Activated naive CD8-positive, alpha-beta T cell treated with anti-CD3 and anti-CD28 coated beads, Interleukin-2, amount 10 ng/mL, durations not matched to agents 7 days and 5 days (primary cell): Measurements from ENCODE around the gene NUP93. TPM values are rescaled to one million over a fixed set of nuclear protein-coding genes. Genes with fewer than 3 reads are reported as not detected.
"Not testable (repeated sequence)": the region's sequence is repeated elsewhere in the genome, so short reads cannot be mapped to it uniquely, and the experiment has no call there.

Experiments
- ATAC-seq: fragments of 150-1000 bp; cut with Tn5 transposase; one replicate; pipeline ENCODE4 v1.10.0; 2021; ENCODE audit warnings: low read depth, moderate library complexity
- POLR2A ChIA-PET: fragments of 350-600 bp; sonication (Branson Sonifier 250); formaldehyde crosslinking; loops from one replicate; lab custom pipeline; 2021; ENCODE audit warnings: antibody characterized with exemption; lab: Charles Lee
- DNase-seq: peaks from one replicate; pipeline ENCODE4 v3.0.0; 2021
- H3K27ac Mint-ChIP-seq: one replicate; pipeline ENCODE4 v1.8.0; 2022; ENCODE audit warnings: mild to moderate bottlenecking, mixed read lengths
- H3K27me3 Mint-ChIP-seq: one replicate; pipeline ENCODE4 v1.8.0; 2022; ENCODE audit warnings: mild to moderate bottlenecking, moderate library complexity, mixed read lengths
- H3K36me3 Mint-ChIP-seq: one replicate; pipeline ENCODE4 v1.8.0; 2021; ENCODE audit warnings: mild to moderate bottlenecking, mixed read lengths
- H3K4me1 Mint-ChIP-seq: one replicate; pipeline ENCODE4 v1.8.0; 2021; ENCODE audit warnings: mixed read lengths
- H3K4me3 Mint-ChIP-seq: one replicate; pipeline ENCODE4 v1.8.0; 2022; ENCODE audit warnings: mild to moderate bottlenecking, moderate library complexity, mixed read lengths
- H3K9me3 Mint-ChIP-seq: one replicate; pipeline ENCODE4 v1.8.0; 2021; ENCODE audit warnings: mixed read lengths
- total RNA-seq, 2 experiments: library from RNA; stranded (reverse); gene quantifications; one replicate each; pipeline ENCODE4 v1.2.3, GENCODE V29; 2021

The NUP93 gene
- total RNA-seq, 2 experiments from 2014 or later: 89.5 to 92.5 TPM

DNA sequence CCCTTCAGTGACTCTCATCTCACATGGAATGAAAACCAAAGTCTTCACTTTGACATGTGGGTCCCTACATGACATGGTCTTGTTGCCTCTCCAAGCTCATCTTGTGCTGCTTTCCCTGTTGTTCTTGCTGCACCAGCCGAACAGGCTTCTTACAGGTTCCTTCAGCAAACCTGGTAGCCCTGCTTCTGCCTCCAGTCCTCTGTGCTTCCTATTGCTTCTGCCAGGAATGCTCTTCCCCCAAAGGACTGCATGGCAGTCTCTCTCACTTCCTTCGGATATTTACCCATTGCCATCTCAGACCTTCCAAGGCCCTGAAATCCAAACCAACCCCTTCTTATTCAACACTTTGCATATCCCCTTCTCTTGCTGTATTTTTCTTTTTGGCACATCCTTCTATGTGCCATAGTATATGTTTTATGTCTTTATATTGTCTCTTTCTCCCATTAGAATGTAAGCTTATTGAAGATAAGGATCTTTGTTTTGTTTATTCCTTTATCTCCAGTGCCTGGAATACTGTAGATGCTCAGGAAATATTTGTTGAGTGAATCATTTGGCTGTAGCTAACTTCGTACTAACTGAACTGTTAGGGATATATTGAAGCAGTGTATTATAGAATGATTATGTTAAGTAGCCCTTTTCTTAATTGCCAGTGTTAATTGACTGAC, 77.2 kb downstream of the NUP93 start:
- Mint-ChIP-seq H3K9me3 (no peaks in the 10 kb centered on the region), H3K4me3 (no peak overlapping the region), H3K27me3 (no peaks in the 10 kb centered on the region), H3K4me1 (no peaks in the 10 kb centered on the region), H3K36me3 (peaks cover 27% of the 10 kb centered on the region), H3K27ac (no peak overlapping the region)
- POLR2A ChIA-PET: no interaction called here
- ATAC-seq (no peak), DNase-seq (no peak)

DNA sequence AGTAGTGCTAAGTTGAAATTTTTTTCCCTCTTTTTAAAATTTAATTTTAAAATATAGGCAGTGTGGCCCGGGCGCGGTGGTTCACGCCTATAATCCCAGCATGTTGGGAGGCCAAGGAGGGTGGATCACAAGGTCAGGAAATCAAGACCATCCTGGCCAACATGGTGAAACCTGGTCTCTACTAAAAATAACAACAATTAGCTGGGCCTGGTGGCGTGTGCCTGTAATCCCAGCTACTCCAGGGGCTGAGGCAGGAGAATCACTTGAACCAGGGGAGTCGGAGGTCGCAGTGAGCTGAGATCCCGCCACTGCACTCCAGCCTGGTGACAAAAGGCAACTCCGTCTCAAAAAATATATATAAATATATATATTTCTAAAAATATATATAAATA, 77.7 kb downstream of the NUP93 start:
- POLR2A ChIA-PET, H3K4me3 Mint-ChIP-seq, H3K9me3 Mint-ChIP-seq, DNase-seq, H3K27ac Mint-ChIP-seq, H3K4me1 Mint-ChIP-seq, H3K27me3 Mint-ChIP-seq, ATAC-seq: not testable (repeated sequence)
- peaks cover 25% of the 10 kb centered on the region for H3K36me3 Mint-ChIP-seq

DNA sequence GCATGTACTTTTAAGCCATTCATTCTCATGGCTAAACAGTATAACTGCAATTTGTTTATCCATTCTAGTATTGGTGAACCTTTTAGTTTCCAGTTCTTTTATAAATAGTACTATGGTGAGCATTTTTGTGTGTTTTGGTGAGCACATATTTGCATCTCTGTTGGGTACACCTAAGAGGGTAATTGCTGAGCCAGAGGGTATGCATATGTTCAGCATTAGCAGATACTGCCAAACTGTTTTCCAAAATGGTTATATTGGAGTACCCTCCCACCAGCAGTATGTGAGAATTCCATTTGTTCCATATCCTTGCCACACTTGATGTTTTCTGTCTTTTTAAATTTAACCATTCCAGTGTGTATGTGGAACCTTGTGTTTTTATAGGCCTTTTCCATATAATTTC, 81.0 kb downstream of the NUP93 start:
- Mint-ChIP-seq H3K36me3 (peaks cover 12% of the 10 kb centered on the region), H3K9me3 (no peaks in the 10 kb centered on the region), H3K27ac (no peak overlapping the region), H3K4me1 (no peaks in the 10 kb centered on the region), H3K4me3 (no peak overlapping the region), H3K27me3 (no peaks in the 10 kb centered on the region)
- POLR2A ChIA-PET: no interaction called here
- DNase-seq (no peak), ATAC-seq (no peak)

DNA sequence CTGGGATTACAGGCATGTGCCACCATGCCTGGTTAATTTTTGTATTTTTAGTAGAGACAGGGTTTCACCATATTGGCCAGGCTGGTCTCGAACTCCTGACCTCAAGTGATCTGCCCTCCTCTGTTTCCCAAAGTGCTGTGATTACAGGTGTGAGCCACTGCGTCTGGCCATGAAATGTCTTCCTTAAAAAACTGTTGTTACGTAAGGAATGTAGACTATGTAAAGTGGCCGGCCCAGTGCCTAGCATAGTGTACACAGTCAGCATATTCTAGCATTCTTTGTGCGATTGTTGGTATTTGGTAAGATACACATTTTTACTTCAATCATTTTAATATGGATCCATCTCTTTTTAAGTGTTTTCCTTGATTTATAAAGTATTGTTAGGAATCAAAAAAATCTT, 81.7 kb downstream of the NUP93 start:
- H3K27ac Mint-ChIP-seq, H3K9me3 Mint-ChIP-seq: not testable (repeated sequence)

DNA sequence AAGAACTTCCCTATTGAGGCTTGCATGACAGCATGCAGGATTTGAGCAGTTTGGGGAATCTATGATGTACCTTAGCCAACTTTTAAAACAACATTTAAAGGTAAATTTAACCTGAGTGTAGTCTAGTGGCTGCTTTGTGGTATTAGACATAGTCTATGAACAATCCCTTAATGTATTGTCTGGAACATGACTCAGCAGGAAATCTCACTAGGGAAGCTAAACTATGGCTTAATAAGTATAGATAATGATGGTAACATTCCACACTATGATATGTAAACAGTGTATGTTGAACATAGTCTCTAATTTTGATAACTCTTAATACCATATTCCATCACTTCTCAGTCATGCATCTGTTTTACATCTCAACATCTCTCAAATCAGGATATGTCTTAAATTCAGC, 83.0 kb downstream of the NUP93 start:
- H3K4me1 Mint-ChIP-seq: no peaks in the 10 kb centered on the region
- no peak overlapping the region for H3K4me3 Mint-ChIP-seq
- H3K27ac Mint-ChIP-seq: no peak overlapping the region
- H3K27me3 Mint-ChIP-seq: no peaks in the 10 kb centered on the region
- POLR2A ChIA-PET: no interaction called here
- ATAC-seq (no peak), DNase-seq (no peak)
- no peaks in the 10 kb centered on the region for H3K9me3 Mint-ChIP-seq
- H3K36me3 Mint-ChIP-seq: peaks cover 2% of the 10 kb centered on the region

More for the DNA sequence above, 81.7 kb downstream of the NUP93 start:
- H3K4me1 Mint-ChIP-seq, DNase-seq, POLR2A ChIA-PET, H3K4me3 Mint-ChIP-seq, H3K27me3 Mint-ChIP-seq, ATAC-seq, H3K36me3 Mint-ChIP-seq: not testable (repeated sequence)

DNA sequence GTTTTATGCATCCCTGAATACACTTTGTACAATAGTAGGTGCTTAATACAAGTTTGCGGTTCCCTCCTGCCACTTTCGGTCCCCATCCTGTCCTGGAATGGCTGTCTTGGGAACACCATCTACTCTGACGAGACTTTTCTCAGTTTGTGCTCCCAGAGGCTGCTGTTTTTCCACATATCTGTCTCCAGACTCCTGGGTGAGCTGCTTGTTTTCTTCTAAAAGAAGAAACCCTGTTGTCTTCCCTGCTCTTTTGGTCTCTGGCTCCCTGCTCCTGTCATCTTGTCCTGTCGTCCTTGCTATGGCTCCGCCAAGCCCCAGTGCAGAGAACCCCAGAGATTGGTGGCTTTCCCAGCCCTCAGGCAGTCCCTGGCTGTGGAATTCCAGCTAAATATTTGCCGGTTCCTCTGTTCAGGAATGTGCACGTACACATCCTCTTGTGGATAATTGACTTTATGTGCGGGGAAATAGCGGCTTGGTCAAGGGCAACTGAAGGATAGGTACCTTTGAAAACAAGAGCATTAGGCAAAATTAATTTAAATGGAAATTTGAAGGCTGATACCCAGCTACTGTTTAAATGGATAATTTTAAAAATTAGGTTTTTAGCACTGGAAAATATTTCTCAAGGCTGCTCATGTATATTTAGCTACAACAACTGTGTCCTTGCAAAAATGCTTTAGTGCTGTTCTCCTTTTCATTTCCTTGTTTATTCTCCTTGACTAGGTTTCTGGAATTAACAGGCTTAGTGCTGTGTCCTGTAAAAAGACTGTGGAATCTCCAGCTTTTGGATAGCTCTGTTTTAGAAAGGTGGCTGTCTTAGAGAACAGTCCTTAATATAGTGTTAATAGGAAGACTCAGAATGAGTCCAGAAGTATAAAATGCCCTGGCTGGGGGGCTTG, 84.9 kb downstream of the NUP93 start:
- H3K4me1 Mint-ChIP-seq: no peaks in the 10 kb centered on the region

DNA sequence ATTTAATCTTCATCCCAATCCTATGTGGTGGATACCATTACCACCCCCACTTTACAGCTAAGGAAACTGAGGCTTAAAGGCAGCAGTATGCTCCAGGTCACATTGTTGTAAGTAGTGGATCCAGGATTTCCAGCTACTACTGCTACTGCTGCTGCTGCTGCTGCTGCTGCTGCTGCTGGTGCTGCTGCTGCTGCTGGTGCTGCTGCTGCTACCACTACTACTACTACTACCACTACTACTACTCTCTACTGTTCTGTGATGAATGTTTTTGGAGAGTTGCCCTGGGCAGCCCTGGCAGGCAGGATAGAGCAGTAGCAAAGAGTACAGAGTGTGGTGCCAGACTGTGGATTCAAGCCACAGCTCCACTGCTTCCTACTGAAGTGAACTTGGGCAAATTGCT, 85.8 kb downstream of the NUP93 start:
- Mint-ChIP-seq H3K4me1 (no peaks in the 10 kb centered on the region), H3K4me3 (no peak overlapping the region), H3K36me3 (peaks cover 4% of the 10 kb centered on the region), H3K27ac (no peak overlapping the region), H3K27me3 (no peaks in the 10 kb centered on the region), H3K9me3 (no peaks in the 10 kb centered on the region)
- DNase-seq (no peak), ATAC-seq (no peak)
- POLR2A ChIA-PET: no interaction called here

More for the DNA sequence above, 84.9 kb downstream of the NUP93 start:
- POLR2A ChIA-PET: no interaction called here
- H3K27ac Mint-ChIP-seq: no peak overlapping the region
- H3K27me3 Mint-ChIP-seq: no peaks in the 10 kb centered on the region
- no peaks in the 10 kb centered on the region for H3K9me3 Mint-ChIP-seq
- no peak for ATAC-seq
- no peak for DNase-seq
- no peak overlapping the region for H3K4me3 Mint-ChIP-seq
- peaks cover 2% of the 10 kb centered on the region for H3K36me3 Mint-ChIP-seq

DNA sequence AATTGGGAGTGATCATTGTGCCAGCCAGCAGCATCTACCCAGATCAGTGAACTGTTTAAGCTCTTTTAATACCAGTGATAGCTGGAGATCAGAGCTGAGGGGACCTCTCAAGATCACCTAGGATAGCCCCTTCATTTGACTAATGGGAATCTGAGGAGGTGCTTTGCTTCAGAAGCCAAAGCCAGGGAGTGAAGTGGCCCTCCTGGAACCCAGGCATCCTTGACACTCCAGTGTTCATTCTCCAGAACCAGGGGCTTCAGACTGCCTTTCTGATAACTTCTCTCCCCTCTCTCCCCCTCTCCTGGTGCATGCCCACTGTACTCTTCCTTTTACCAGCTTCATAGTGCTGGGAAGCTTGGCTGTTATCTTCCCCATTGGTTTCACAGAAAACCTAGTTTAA, 87.1 kb downstream of the NUP93 start:
- Mint-ChIP-seq H3K27me3 (no peaks in the 10 kb centered on the region), H3K4me1 (no peaks in the 10 kb centered on the region), H3K4me3 (no peak overlapping the region), H3K9me3 (no peaks in the 10 kb centered on the region), H3K27ac (no peak overlapping the region), H3K36me3 (peaks cover 6% of the 10 kb centered on the region)
- POLR2A ChIA-PET: no interaction called here
- DNase-seq (no peak), ATAC-seq (no peak)

DNA sequence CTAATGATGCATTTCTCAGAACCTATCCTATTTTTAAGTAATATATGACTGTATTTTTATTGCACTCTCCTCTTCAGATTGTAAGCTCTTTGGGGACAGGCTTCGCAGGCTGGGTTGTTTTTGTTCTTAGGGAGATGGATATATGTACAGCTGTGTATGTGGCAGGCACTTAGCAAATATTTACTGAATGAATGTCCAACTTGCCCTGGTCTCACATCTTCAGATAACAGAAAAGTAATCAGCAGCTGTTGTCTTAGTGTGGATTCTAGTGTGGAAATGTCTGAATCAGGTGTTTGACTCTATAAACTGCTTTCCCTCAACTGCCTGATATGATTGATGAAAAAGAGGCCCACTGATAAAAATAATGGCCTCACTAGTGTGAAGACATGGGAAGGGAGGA, 88.0 kb downstream of the NUP93 start:
- no peak overlapping the region for H3K4me3 Mint-ChIP-seq
- no peaks in the 10 kb centered on the region for H3K27me3 Mint-ChIP-seq
- no peak overlapping the region for H3K27ac Mint-ChIP-seq
- H3K4me1 Mint-ChIP-seq: no peaks in the 10 kb centered on the region
- POLR2A ChIA-PET: no interaction called here
- H3K36me3 Mint-ChIP-seq: peaks cover 6% of the 10 kb centered on the region
- no peak for DNase-seq
- H3K9me3 Mint-ChIP-seq: no peaks in the 10 kb centered on the region
- ATAC-seq: no peak

DNA sequence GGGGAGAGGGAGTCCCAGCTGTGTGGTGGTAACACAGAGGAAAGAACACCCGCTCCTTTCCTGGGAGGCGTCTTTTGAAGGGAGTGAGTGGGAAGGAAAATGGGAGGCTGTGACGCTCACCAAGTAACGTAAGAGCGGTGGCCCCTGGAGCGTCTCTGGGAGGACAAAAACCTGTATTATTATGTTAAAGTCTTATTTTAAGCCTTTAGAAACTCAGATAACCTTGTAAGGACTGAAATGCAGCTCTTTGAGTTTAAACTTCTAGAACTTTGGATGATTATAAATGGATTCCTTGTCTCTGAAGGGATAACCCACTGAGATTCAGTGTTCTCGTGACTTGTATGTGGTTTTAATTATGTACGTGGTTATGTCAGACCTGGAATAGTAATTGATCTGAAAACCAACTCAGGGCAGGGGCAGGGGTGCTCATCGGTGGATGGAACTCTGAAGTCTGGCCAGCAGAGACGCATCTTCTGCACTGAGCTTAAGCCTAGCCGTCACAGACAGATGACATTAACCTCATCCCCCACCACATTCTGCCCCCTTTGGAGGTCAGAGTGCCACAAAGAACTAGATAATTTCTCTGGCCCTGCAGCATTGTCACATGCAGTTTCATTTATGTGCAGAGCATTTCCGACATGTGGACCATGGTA, 93.3 kb downstream of the NUP93 start:
- no peak for DNase-seq
- Mint-ChIP-seq H3K27ac (no peak overlapping the region), H3K4me1 (peaks cover 3% of the 10 kb centered on the region), H3K4me3 (no peak overlapping the region), H3K27me3 (no peaks in the 10 kb centered on the region), H3K36me3 (peaks cover 13% of the 10 kb centered on the region), H3K9me3 (no peaks in the 10 kb centered on the region)
- POLR2A ChIA-PET: interaction anchor here (0.7 kb wide), 1 partner anchor 346 kb away, joined by 3 read pairs; no protein-coding TSS in a partner anchor
- no peak for ATAC-seq

DNA sequence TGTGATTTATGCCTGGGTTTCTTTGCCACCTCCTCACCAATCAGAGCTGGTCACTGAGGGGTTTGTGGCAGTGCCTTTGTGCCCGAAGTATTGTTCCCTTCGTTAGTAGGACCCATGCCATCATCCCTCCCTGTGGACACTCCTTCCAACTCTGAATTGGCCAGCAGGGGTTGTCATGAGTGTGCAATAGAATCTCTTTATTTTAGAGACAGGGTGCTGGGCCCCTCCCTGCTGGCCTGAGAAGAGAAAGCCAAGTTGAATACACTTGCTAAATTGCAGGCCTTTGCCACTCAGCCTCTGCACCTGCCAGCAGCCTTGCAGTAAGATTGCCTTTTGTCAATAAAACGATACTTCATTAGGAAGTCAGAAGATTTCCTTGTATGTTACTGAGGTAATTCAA, 94.4 kb downstream of the NUP93 start:
- H3K27me3 Mint-ChIP-seq: no peaks in the 10 kb centered on the region
- POLR2A ChIA-PET: interaction anchor here (0.6 to 0.7 kb wide), 2 partner anchors 31 to 90 kb away, joined by 3 read pairs; no protein-coding TSS in a partner anchor
- no peak overlapping the region for H3K4me3 Mint-ChIP-seq
- H3K27ac Mint-ChIP-seq: no peak overlapping the region
- ATAC-seq: no peak
- peaks cover 3% of the 10 kb centered on the region for H3K4me1 Mint-ChIP-seq
- no peaks in the 10 kb centered on the region for H3K9me3 Mint-ChIP-seq
- H3K36me3 Mint-ChIP-seq: peaks cover 13% of the 10 kb centered on the region
- no peak for DNase-seq

DNA sequence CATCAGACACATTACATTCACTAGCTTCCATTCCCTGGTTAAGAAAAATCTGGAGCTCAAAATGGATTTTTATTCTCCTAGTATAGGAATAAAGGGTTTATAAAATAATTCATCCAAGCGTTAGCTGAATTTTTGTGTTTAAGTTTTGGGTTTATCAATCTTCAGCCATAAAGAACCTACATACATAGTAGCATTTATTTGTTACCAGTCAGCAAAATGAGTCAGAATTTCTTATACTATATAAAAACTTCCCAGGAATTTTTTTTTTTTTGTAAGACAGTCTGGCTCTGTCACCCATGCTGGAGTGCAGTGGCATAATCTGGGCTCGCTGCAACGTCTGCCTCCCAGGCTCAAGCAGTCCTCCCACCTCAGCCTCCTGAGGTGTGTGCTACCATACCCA, 94.9 kb downstream of the NUP93 start:
- POLR2A ChIA-PET: interaction anchor here (0.6 to 0.7 kb wide), 2 partner anchors 30 to 90 kb away, joined by 3 read pairs; no protein-coding TSS in a partner anchor
- Mint-ChIP-seq H3K27ac (no peak overlapping the region), H3K27me3 (no peaks in the 10 kb centered on the region), H3K9me3 (no peaks in the 10 kb centered on the region), H3K36me3 (peaks cover 11% of the 10 kb centered on the region), H3K4me1 (peaks cover 3% of the 10 kb centered on the region), H3K4me3 (no peak overlapping the region)
- ATAC-seq: no peak
- no peak for DNase-seq

DNA sequence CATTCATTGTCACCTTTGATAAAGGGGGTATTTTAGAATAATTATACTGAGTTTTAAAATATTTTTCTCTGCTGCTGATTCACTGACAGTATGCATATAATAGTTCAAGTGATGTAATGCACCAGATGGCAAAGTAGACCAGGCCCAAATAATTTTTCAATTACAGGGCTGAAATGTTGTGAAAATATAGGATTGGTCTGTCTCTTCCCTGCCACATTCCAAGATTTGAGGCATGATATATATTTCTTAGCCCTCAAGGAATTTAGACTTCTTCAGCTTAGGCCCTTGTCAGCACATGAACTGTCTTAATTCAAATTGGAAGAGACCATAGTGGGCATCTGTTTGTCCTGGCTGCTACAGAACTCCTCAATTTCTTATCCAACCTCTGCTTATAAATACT, 95.9 kb downstream of the NUP93 start:
- Mint-ChIP-seq H3K9me3 (no peaks in the 10 kb centered on the region), H3K36me3 (peaks cover 11% of the 10 kb centered on the region), H3K4me1 (peaks cover 3% of the 10 kb centered on the region), H3K27ac (no peak overlapping the region), H3K4me3 (no peak overlapping the region), H3K27me3 (no peaks in the 10 kb centered on the region)
- POLR2A ChIA-PET: no interaction called here
- no peak for ATAC-seq
- DNase-seq: no peak
